MM.1S (cell line): ENCODE measurements around the gene AGBL1.

Experiments used
- EZH2 ChIP-seq: fragments of 300-600 bp; sonication (generic); optimal IDR thresholded peaks from 2 replicates; pipeline ENCODE3; 2017; ENCODE audit warnings: low read depth, mild to moderate bottlenecking, antibody characterized with exemption, low read length, mixed read lengths
- EZH2phosphoT487 ChIP-seq: fragments of 300-600 bp; sonication (generic); IDR thresholded peaks from 2 replicates; pipeline ENCODE4 v1.6.1; 2018; ENCODE audit warnings: antibody characterized with exemption, low read length
- TF ChIP-seq, protein P1 (sequence below): fragments of 300-600 bp; sonication (generic); IDR thresholded peaks from 2 replicates; pipeline ENCODE4 v1.5.1; 2016; ENCODE audit warnings: antibody characterized with exemption, low read length, mixed read lengths

DNA sequence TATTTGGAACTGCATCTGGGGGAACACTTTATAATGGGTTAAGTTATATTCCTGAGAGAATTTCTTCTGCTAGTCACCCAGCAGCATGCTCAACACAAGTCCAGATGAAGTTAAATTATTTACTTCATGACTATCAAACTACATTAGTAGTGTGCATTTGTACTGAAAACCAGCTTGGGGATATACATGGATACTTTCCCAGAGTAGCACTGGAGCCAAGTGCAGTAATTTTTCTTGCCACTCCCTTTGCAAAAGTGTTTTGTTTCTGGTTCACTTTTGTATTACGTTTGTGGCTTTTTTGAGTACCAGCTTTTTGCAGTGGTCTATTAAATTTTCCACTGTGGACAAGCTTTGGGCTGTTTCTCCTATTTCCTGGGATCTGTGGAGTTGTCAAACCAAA lies 243.0 kb downstream of the AGBL1 start:
- TF ChIP-seq, protein P1, sequence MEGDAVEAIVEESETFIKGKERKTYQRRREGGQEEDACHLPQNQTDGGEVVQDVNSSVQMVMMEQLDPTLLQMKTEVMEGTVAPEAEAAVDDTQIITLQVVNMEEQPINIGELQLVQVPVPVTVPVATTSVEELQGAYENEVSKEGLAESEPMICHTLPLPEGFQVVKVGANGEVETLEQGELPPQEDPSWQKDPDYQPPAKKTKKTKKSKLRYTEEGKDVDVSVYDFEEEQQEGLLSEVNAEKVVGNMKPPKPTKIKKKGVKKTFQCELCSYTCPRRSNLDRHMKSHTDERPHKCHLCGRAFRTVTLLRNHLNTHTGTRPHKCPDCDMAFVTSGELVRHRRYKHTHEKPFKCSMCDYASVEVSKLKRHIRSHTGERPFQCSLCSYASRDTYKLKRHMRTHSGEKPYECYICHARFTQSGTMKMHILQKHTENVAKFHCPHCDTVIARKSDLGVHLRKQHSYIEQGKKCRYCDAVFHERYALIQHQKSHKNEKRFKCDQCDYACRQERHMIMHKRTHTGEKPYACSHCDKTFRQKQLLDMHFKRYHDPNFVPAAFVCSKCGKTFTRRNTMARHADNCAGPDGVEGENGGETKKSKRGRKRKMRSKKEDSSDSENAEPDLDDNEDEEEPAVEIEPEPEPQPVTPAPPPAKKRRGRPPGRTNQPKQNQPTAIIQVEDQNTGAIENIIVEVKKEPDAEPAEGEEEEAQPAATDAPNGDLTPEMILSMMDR = no peak
- no peak for TF ChIP-seq EZH2
- no peak for TF ChIP-seq EZH2phosphoT487
